GM12865 (cell line): ENCODE measurements around the gene CPA1.

ENCODE experiments used
- DNase-seq: peaks from one replicate; pipeline ENCODE4 v3.0.0; 2010; ENCODE audit warnings: low read depth
- H3K4me3 ChIP-seq: 2 replicates; pipeline ENCODE4 v1.5.1; 2011; ENCODE audit warnings: mild to moderate bottlenecking, low read depth, low read length, control low read depth
- CTCF ChIP-seq: IDR thresholded peaks from 2 replicates; pipeline ENCODE4 v1.5.1; 2011; ENCODE audit warnings: low read length, control low read depth, low read depth, inconsistent platforms; ENCODE audit not compliant: insufficient read depth; ENCODE audit errors: missing control alignments

CPA1 gene

GRCh38 chr7:130401578-130401977, 21.3 kb downstream of the CPA1 start:
- no peak overlapping the region for H3K4me3 ChIP-seq
- TF ChIP-seq CTCF, result no peak
- no peak for DNase-seq

- H3K4me3 ChIP-seq, result no peak overlapping the region
- TF ChIP-seq CTCF, result no peak
- no peak for DNase-seq
Measured at GRCh38 chr7:130405003-130405402, 24.7 kb downstream of the CPA1 start.

- TF ChIP-seq CTCF, result no peak
- no peak overlapping the region for H3K4me3 ChIP-seq
- DNase-seq, result no peak
Measured at GRCh38 chr7:130409067-130409711, 28.9 kb downstream of the CPA1 start.

- no peak for TF ChIP-seq CTCF
- DNase-seq, result no peak
Measured at GRCh38 chr7:130409712-130410072, 29.4 kb downstream of the CPA1 start.

GRCh38 chr7:130410868-130411541, 30.7 kb downstream of the CPA1 start:
- no peak for DNase-seq
- no peak overlapping the region for H3K4me3 ChIP-seq
- no peak for TF ChIP-seq CTCF

More at GRCh38 chr7:130409712-130410072, 29.4 kb downstream of the CPA1 start:
- H3K4me3 ChIP-seq, result no peak overlapping the region

- no peak overlapping the region for H3K4me3 ChIP-seq
- no peak for TF ChIP-seq CTCF
- DNase-seq, result no peak
Measured at GRCh38 chr7:130413201-130413600, 32.9 kb downstream of the CPA1 start.

GRCh38 chr7:130415006-130415405, 34.7 kb downstream of the CPA1 start:
- no peak overlapping the region for H3K4me3 ChIP-seq
- TF ChIP-seq CTCF, result no peak
- DNase-seq, result no peak
